Measurements from ENCODE around the gene PCSK4. TPM values are rescaled to one million over a fixed set of nuclear protein-coding genes. Genes with fewer than 3 reads are reported as not detected.

PCSK4 gene
- polyA plus RNA-seq, 1 experiment: 0.40 TPM

GRCh38 chr19:1475751-1476437 is 14.3 kb downstream of the PCSK4 start:
- H3K27me3 ChIP-seq (ENCODE audit: control insufficient read depth, insufficient read depth, low read length): peaks cover 26% of the 10 kb centered on the region
- CTCF ChIA-PET: interaction anchor here (0.6 kb wide), 1 partner anchor 178 kb away, joined by 3 read pairs; no protein-coding TSS in a partner anchor
- no peaks in the 10 kb centered on the region; the same call in 1 of the 2 replicates for H3K9me3 ChIP-seq (ENCODE audit: control insufficient read depth, insufficient read depth, low read length)
- TF ChIP-seq CTCF (IDR thresholded peaks at IDR 0.05; ENCODE audit: low read depth, low read length): no peak
- no peak overlapping the region for H3K27ac ChIP-seq (ENCODE audit: low read depth, low read length)
- POLR2A ChIA-PET: no interaction called here
- no peak overlapping the region for H3K4me3 ChIP-seq (ENCODE audit: low read depth, low read length)
- DNase-seq (ENCODE audit: low read depth, low spot score): no peak

GRCh38 chr19:1474765-1475351 is 15.3 kb downstream of the PCSK4 start:
- Histone ChIP-seq H3K9me3 (ENCODE audit: control insufficient read depth, insufficient read depth, low read length) (no peaks in the 10 kb centered on the region; the same call in 1 of the 2 replicates), H3K27me3 (ENCODE audit: control insufficient read depth, insufficient read depth, low read length) (peaks cover 36% of the 10 kb centered on the region), H3K4me3 (ENCODE audit: low read depth, low read length) (no peak overlapping the region), H3K27ac (ENCODE audit: low read depth, low read length) (no peak overlapping the region)
- DNase-seq (ENCODE audit: low read depth, low spot score): no peak
- CTCF ChIA-PET: interaction anchor here (0.6 kb wide), 1 partner anchor 177 kb away, joined by 3 read pairs; no protein-coding TSS in a partner anchor
- POLR2A ChIA-PET: no interaction called here
- TF ChIP-seq CTCF (IDR thresholded peaks at IDR 0.05; ENCODE audit: low read depth, low read length): no peak

- no peak for DNase-seq (ENCODE audit: low read depth, low spot score)
- Histone ChIP-seq H3K27me3 (ENCODE audit: control insufficient read depth, insufficient read depth, low read length) (peaks cover 37% of the 10 kb centered on the region), H3K4me3 (ENCODE audit: low read depth, low read length) (no peak overlapping the region), H3K9me3 (ENCODE audit: control insufficient read depth, insufficient read depth, low read length) (no peaks in the 10 kb centered on the region; the same call in 1 of the 2 replicates), H3K27ac (ENCODE audit: low read depth, low read length) (no peak overlapping the region)
- ChIA-PET POLR2A (no interaction called here), CTCF (no interaction called here)
- no peak for TF ChIP-seq CTCF (IDR thresholded peaks at IDR 0.05; ENCODE audit: low read depth, low read length)
Measured at GRCh38 chr19:1474011-1474764, 16.0 kb downstream of the PCSK4 start.

- no peak overlapping the region for H3K4me3 ChIP-seq (ENCODE audit: low read depth, low read length)
- no peak overlapping the region for H3K27ac ChIP-seq (ENCODE audit: low read depth, low read length)
- H3K9me3 ChIP-seq (ENCODE audit: control insufficient read depth, insufficient read depth, low read length): no peaks in the 10 kb centered on the region; the same call in 1 of the 2 replicates
- no peak for TF ChIP-seq CTCF (IDR thresholded peaks at IDR 0.05; ENCODE audit: low read depth, low read length)
- POLR2A ChIA-PET: no interaction called here
- DNase-seq (ENCODE audit: low read depth, low spot score): no peak
- CTCF ChIA-PET: no interaction called here
- H3K27me3 ChIP-seq (ENCODE audit: control insufficient read depth, insufficient read depth, low read length): peaks cover 39% of the 10 kb centered on the region
Measured at GRCh38 chr19:1473085-1473851, 16.9 kb downstream of the PCSK4 start.
